PC-9 (cell line): ENCODE measurements around the gene INPP5A.

Experiments used
- CTCF ChIP-seq: fragments of 200-600 bp; sonication (generic); conservative IDR thresholded peaks from 2 replicates; pipeline ENCODE4 v1.6.1; 2017; ENCODE audit warnings: mixed run types, antibody characterized with exemption, mild to moderate bottlenecking, moderate library complexity
- EZH2 ChIP-seq: fragments of 200-600 bp; sonication (generic); IDR thresholded peaks from 2 replicates; pipeline ENCODE4 v1.8.0; 2017; ENCODE audit warnings: antibody characterized with exemption, low read depth

- TF ChIP-seq CTCF (no peak), EZH2 (no peak)
These were observed 43.0 kb downstream of the INPP5A start for GRCh38 chr10:132580617-132581016.
